H1 (cell line): ENCODE data around the gene PARD6B. TPM values are rescaled to one million over a fixed set of nuclear protein-coding genes. Genes with fewer than 3 reads are reported as not detected.

Experiments
- CTCF ChIA-PET: fragments of 300-600 bp; sonication (Branson Sonifier 250); formaldehyde crosslinking; loops from one replicate; lab custom pipeline; 2021; ENCODE audit not compliant: partially characterized antibody; lab: Charles Lee
- POLR2A ChIA-PET: fragments of 300-600 bp; sonication (Branson Sonifier 250); formaldehyde crosslinking; loops from one replicate; lab custom pipeline; 2021; ENCODE audit warnings: inconsistent platforms; ENCODE audit not compliant: partially characterized antibody; lab: Charles Lee
- DNase-seq, 2 experiments: peaks; one replicate each; pipeline versions ENCODE4 v3.0.0 to v3.0.0-alpha.2; 2010 to 2022; ENCODE audit warnings: low spot score in 2 of 2, low read depth in 1 of 2, mixed read lengths in 1 of 2
- FAIRE-seq: peaks from 2 replicates; lab custom pipeline; 2011; peaks lifted over from hg19 to GRCh38; lab: Jason Lieb, UNC
- H2AFZ ChIP-seq: 2 replicates; pipeline ENCODE4 v1.8.1; 2012; ENCODE audit warnings: low read length, inconsistent platforms
- H2AK5ac ChIP-seq: 2 replicates; pipeline ENCODE4 v1.6.1; 2013; ENCODE audit warnings: low read depth, low read length
- H2BK120ac ChIP-seq: replicated peaks from 2 replicates; pipeline ENCODE3; 2013; ENCODE audit warnings: low read depth, low read length, inconsistent platforms
- H2BK12ac ChIP-seq: 2 replicates; pipeline ENCODE4 v1.6.1; 2013; ENCODE audit warnings: low read depth, low read length
- H2BK15ac ChIP-seq: 2 replicates; pipeline ENCODE4 v1.6.1; 2013; ENCODE audit warnings: low read length
- H2BK20ac ChIP-seq: 2 replicates; pipeline ENCODE4 v1.6.1; 2013; ENCODE audit warnings: low read length
- H2BK5ac ChIP-seq: 2 replicates; pipeline ENCODE4 v1.6.1; 2013; ENCODE audit warnings: low read depth, low read length
- H3K14ac ChIP-seq: 2 replicates; pipeline ENCODE4 v1.6.1; 2013; ENCODE audit warnings: inconsistent platforms; ENCODE audit not compliant: insufficient read length
- H3K18ac ChIP-seq: 2 replicates; pipeline ENCODE4 v1.6.1; 2013; ENCODE audit warnings: low read length; ENCODE audit errors: extremely low read depth
- H3K23ac ChIP-seq: 2 replicates; pipeline ENCODE4 v1.6.1; 2013; ENCODE audit warnings: inconsistent platforms; ENCODE audit not compliant: insufficient read length
- H3K23me2 ChIP-seq: 2 replicates; pipeline ENCODE4 v1.6.1; 2013; ENCODE audit warnings: low read depth, low read length
- H3K27ac ChIP-seq: 2 replicates; pipeline ENCODE4 v1.6.1; 2011; ENCODE audit warnings: low read depth, low read length, inconsistent platforms
- H3K27me3 ChIP-seq, 4 experiments: replicated peaks in 1 of 4; 1 replicate in 1 of 4; 2 replicates in 3 of 4; pipeline versions ENCODE4 v1.6.1 to v1.8.1; 2011 to 2013; ENCODE audit warnings: low read length in 3 of 4, mild to moderate bottlenecking in 3 of 4, inconsistent platforms in 2 of 4, mixed read lengths in 2 of 4, moderate library complexity in 1 of 4; ENCODE audit not compliant: control insufficient read depth in 3 of 4, insufficient read depth in 3 of 4; ENCODE audit errors: extremely low read depth in 1 of 4
- H3K36me3 ChIP-seq, 4 experiments: 2 replicates each; pipeline versions ENCODE4 v1.6.1 to v1.8.1; 2011 to 2013; ENCODE audit warnings: mild to moderate bottlenecking in 4 of 4, low read length in 3 of 4, moderate library complexity in 2 of 4, control low read depth in 1 of 4, inconsistent platforms in 1 of 4; ENCODE audit not compliant: insufficient read depth in 4 of 4, control insufficient read depth in 2 of 4
- H3K4ac ChIP-seq: replicated peaks from 2 replicates; pipeline ENCODE3; 2013; ENCODE audit warnings: low read length, low read depth, mixed read lengths, inconsistent platforms; ENCODE audit not compliant: insufficient read length
- H3K4me1 ChIP-seq, 4 experiments: replicated peaks in 1 of 4; 1 replicate in 1 of 4; 2 replicates in 3 of 4; pipeline versions ENCODE4 v1.6.1 to v1.8.1; 2011 to 2013; ENCODE audit warnings: low read length in 3 of 4, inconsistent platforms in 2 of 4, mixed read lengths in 1 of 4; ENCODE audit not compliant: insufficient read depth in 4 of 4, control insufficient read depth in 3 of 4
- H3K4me2 ChIP-seq, 2 experiments: 2 replicates each; pipeline versions ENCODE4 v1.6.1 to v1.8.1; 2011 to 2013; ENCODE audit warnings: low read depth in 2 of 2, low read length in 2 of 2, control low read depth in 1 of 2, inconsistent platforms in 1 of 2, mild to moderate bottlenecking in 1 of 2; ENCODE audit not compliant: insufficient read depth in 1 of 2
- H3K4me3 ChIP-seq, 4 experiments: fragments of 200-600, 300-600 bp in 1 of 4; sonication (generic), shearing (Covaris generic), sonication (Bioruptor Twin) in 1 of 4; 2 replicates each; pipeline versions ENCODE4 v1.5.1 to v1.8.1; 2011 to 2016; ENCODE audit warnings: low read length in 4 of 4, low read depth in 3 of 4, control low read depth in 2 of 4, inconsistent platforms in 2 of 4, mild to moderate bottlenecking in 2 of 4, mixed read lengths in 1 of 4, moderate library complexity in 1 of 4; ENCODE audit not compliant: insufficient read depth in 2 of 4; ENCODE audit errors: extremely low read depth in 1 of 4
- H3K56ac ChIP-seq: replicated peaks from 2 replicates; pipeline ENCODE3; 2013; ENCODE audit warnings: low read depth, mild to moderate bottlenecking, mixed read lengths, low read length, inconsistent platforms; ENCODE audit not compliant: insufficient read length
- H3K79me1 ChIP-seq: 2 replicates; pipeline ENCODE4 v1.6.1; 2013; ENCODE audit warnings: low read depth, low read length, control low read depth
- H3K79me2 ChIP-seq, 2 experiments: 2 replicates each; pipeline versions ENCODE4 v1.6.1 to v1.8.1; 2012 to 2013; ENCODE audit warnings: low read length in 2 of 2, mild to moderate bottlenecking in 2 of 2, inconsistent platforms in 1 of 2; ENCODE audit not compliant: insufficient read depth in 2 of 2, control insufficient read depth in 1 of 2
- H3K9ac ChIP-seq, 4 experiments: replicated peaks in 1 of 4; 1 replicate in 1 of 4; 2 replicates in 3 of 4; pipeline versions ENCODE4 v1.6.1 to v1.8.1; 2011 to 2013; ENCODE audit warnings: low read depth in 3 of 4, low read length in 3 of 4, control low read depth in 2 of 4, mild to moderate bottlenecking in 2 of 4, moderate library complexity in 2 of 4, inconsistent platforms in 1 of 4; ENCODE audit errors: extremely low read depth in 1 of 4
- H3K9me3 ChIP-seq, 2 experiments: 2 replicates each; pipeline versions ENCODE4 v1.6.1 to v1.8.1; 2012 to 2013; ENCODE audit warnings: mild to moderate bottlenecking in 2 of 2, moderate library complexity in 2 of 2, control low read depth in 1 of 2, inconsistent platforms in 1 of 2, low read depth in 1 of 2, low read length in 1 of 2, mixed read lengths in 1 of 2; ENCODE audit not compliant: insufficient read depth in 2 of 2
- H4K20me1 ChIP-seq, 2 experiments: replicated peaks in 1 of 2; 2 replicates each; pipeline versions ENCODE3 to v1.8.1; 2011 to 2013; ENCODE audit warnings: inconsistent platforms in 2 of 2, low read length in 2 of 2, mild to moderate bottlenecking in 1 of 2; ENCODE audit not compliant: insufficient read depth in 2 of 2, control insufficient read depth in 1 of 2
- H4K5ac ChIP-seq: 2 replicates; pipeline ENCODE4 v1.6.1; 2013; ENCODE audit warnings: low read length, low read depth, mixed read lengths, inconsistent platforms; ENCODE audit not compliant: insufficient read length
- H4K8ac ChIP-seq: 2 replicates; pipeline ENCODE4 v1.8.0; 2013; ENCODE audit warnings: mild to moderate bottlenecking, moderate library complexity, low read length, inconsistent platforms; ENCODE audit not compliant: insufficient read depth; ENCODE audit errors: extremely low read depth
- H4K91ac ChIP-seq: replicated peaks from 2 replicates; pipeline ENCODE3; 2013; ENCODE audit warnings: low read length, mixed read lengths, inconsistent platforms; ENCODE audit not compliant: insufficient read length
- BRCA1 ChIP-seq: IDR thresholded peaks from 2 replicates; pipeline ENCODE4 v1.6.1; 2012; ENCODE audit warnings: low read depth, low read length, improper control_type of control experiment
- CREB1 ChIP-seq: IDR thresholded peaks from 2 replicates; pipeline ENCODE4 v1.6.1; 2012; ENCODE audit warnings: inconsistent platforms
- CTBP2 ChIP-seq: IDR thresholded peaks from 2 replicates; pipeline ENCODE4 v1.7.0; 2011; ENCODE audit warnings: borderline replicate concordance, mild to moderate bottlenecking, moderate library complexity, mixed read lengths, low read length; ENCODE audit not compliant: insufficient read depth, insufficient read length
- JUN ChIP-seq: IDR thresholded peaks from 2 replicates; pipeline ENCODE4 v1.6.1; 2011; ENCODE audit warnings: low read depth, mild to moderate bottlenecking, improper control_type of control experiment, low read length
- JUND ChIP-seq: IDR thresholded peaks from 2 replicates; pipeline ENCODE4 v1.6.1; 2011; ENCODE audit warnings: mild to moderate bottlenecking, improper control_type of control experiment, low read length
- KDM1A ChIP-seq: fragments of 200-600, 300-600 bp; sonication (generic); IDR thresholded peaks from 2 replicates; pipeline ENCODE4 v1.7.1; 2016; ENCODE audit warnings: mild to moderate bottlenecking, low read length, borderline replicate concordance
- KDM4A ChIP-seq: IDR thresholded peaks from one replicate; pipeline ENCODE4 v1.7.1; 2012; ENCODE audit warnings: low read depth, mild to moderate bottlenecking, moderate library complexity, low read length, inconsistent platforms; ENCODE audit not compliant: severe bottlenecking
- PHF8 ChIP-seq: fragments of 200-600 bp; sonication (generic); conservative IDR thresholded peaks from 2 replicates; pipeline ENCODE4 v1.7.1; 2012; ENCODE audit warnings: low read depth, mild to moderate bottlenecking, inconsistent platforms, low read length, moderate library complexity
- POLR2AphosphoS5 ChIP-seq: IDR thresholded peaks from 2 replicates; pipeline ENCODE4 v1.6.1; 2011; ENCODE audit warnings: low read depth, low read length
- RFX5 ChIP-seq: IDR thresholded peaks from 2 replicates; pipeline ENCODE4 v1.6.1; 2011; ENCODE audit warnings: low read depth, low read length, improper control_type of control experiment, borderline replicate concordance
- SP1 ChIP-seq: IDR thresholded peaks from 2 replicates; pipeline ENCODE4 v1.6.1; 2011; ENCODE audit warnings: low read depth, low read length
- SUZ12 ChIP-seq: fragments of 200-600 bp; sonication (generic); IDR thresholded peaks from 2 replicates; pipeline ENCODE4 v1.6.1; 2012; ENCODE audit warnings: mild to moderate bottlenecking, inconsistent platforms, low read length, moderate library complexity, mixed read lengths
- TBP ChIP-seq: IDR thresholded peaks from 2 replicates; pipeline ENCODE4 v1.6.1; 2011; ENCODE audit warnings: low read depth, low read length, improper control_type of control experiment
- TEAD4 ChIP-seq: IDR thresholded peaks from 2 replicates; pipeline ENCODE4 v1.6.1; 2012; ENCODE audit warnings: low read depth, low read length, inconsistent platforms, mixed read lengths
- WGBS, 2 experiments: shearing (Covaris generic) in 1 of 2; methylation state at CpG; one replicate each; pipeline versions ENCODE4 v1.1.6 to v1.1.7; 2013 to 2015; ENCODE audit warnings: low lambda C conversion rate in 2 of 2, mixed read lengths in 2 of 2, inconsistent platforms in 1 of 2, low coverage in 1 of 2, missing lambda C conversion rate in 1 of 2; ENCODE audit not compliant: insufficient replicate concordance in 2 of 2, insufficient coverage in 1 of 2, insufficient read length in 1 of 2; ENCODE audit errors: extremely low coverage in 1 of 2, missing lambda C conversion rate in 1 of 2; 5-methylcytosine and 5-hydroxymethylcytosine counted together
- polyA plus RNA-seq, 7 experiments: library from polyadenylated mRNA; depleted of rRNA in 3 of 7; stranded (reverse) in 5 of 7; unstranded in 2 of 7; fragments of >200 nt in 5 of 7; fragments of 200-250 nt in 2 of 7; gene quantifications; 1 replicate in 5 of 7; 2 replicates in 1 of 7; 4 replicates in 1 of 7; pipeline versions ENCODE4 v1.2.1 to v1.2.3, GENCODE V29; 2011 to 2013; ENCODE audit warnings: missing spikeins in 2 of 7, mixed read lengths in 2 of 7
- total RNA-seq: library from RNA; stranded (reverse); fragmentation: NEBNext Ultra II Directional; extraction: Animal tissue kit (Norgen Biotek cat#: 25700); gene quantifications from 2 replicates; pipeline ENCODE4 v1.2.1, GENCODE V29; 2021
- TF ChIP-seq, protein P1 (sequence below): IDR thresholded peaks from 2 replicates; pipeline ENCODE4 v1.6.1; 2011; ENCODE audit warnings: low read length, improper control_type of control experiment

Gene PARD6B
- total and polyA plus RNA-seq, 2 of the 8 experiments (the other 6 are each of a cell fraction or from before 2014, with no cell fraction given), result 5.2 to 34.1 TPM

- H4K20me1 ChIP-seq, result no peaks in the 10 kb centered on the region
- no peak overlapping the region for H2AK5ac ChIP-seq
- H3K27me3 ChIP-seq, result no peaks in the 10 kb centered on the region
- no peak overlapping the region for H4K8ac ChIP-seq
- H3K79me2 ChIP-seq, result no peaks in the 10 kb centered on the region
- no peaks in the 10 kb centered on the region for H3K9me3 ChIP-seq
- H2BK15ac ChIP-seq, result no peak overlapping the region
- CTCF ChIA-PET, result interaction anchor here (0.7 to 1.8 kb wide), 4 partner anchors 8 to 84 kb away, joined by 4 to 6 read pairs (median 5); no protein-coding TSS in a partner anchor
- H2BK120ac ChIP-seq, result no peak overlapping the region
- no peak for DNase-seq
- no peak overlapping the region for H3K27ac ChIP-seq
- no peak overlapping the region for H2BK5ac ChIP-seq
- H3K79me1 ChIP-seq, result no peaks in the 10 kb centered on the region
- no peak overlapping the region for H2BK12ac ChIP-seq
- no peak overlapping the region for H4K91ac ChIP-seq
- H3K4me1 ChIP-seq, result peaks cover 2 to 3% (median 2%) of the 10 kb centered on the region in 4 experiments; a peak in 2 of 7 replicates
- H3K9ac ChIP-seq, result no peak overlapping the region
- WGBS, 2 experiments, result 83% methylated on average over 5 of the region's 5 CpGs; no CpG with 5 or more reads in 1 of the 2 experiments
- H2BK20ac ChIP-seq, result no peak overlapping the region
- H3K4ac ChIP-seq, result no peak overlapping the region
- no peak for FAIRE-seq
- POLR2A ChIA-PET, result interaction anchor here (0.8 to 1.6 kb wide), 3 partner anchors 15 to 43 kb away, joined by 3 to 6 read pairs (median 3); partner anchors contain the start of gene PARD6B
- H3K18ac ChIP-seq, result no peak overlapping the region
- H3K4me2 ChIP-seq, result no peak overlapping the region
- H3K23me2 ChIP-seq, result no peaks in the 10 kb centered on the region
- no peak overlapping the region for H3K4me3 ChIP-seq
- H3K23ac ChIP-seq, result no peak overlapping the region
- no peak overlapping the region for H3K56ac ChIP-seq
- H3K36me3 ChIP-seq, result no peaks in the 10 kb centered on the region
- H4K5ac ChIP-seq, result no peak overlapping the region
- no peak overlapping the region for H2AFZ ChIP-seq
- H3K14ac ChIP-seq, result no peak overlapping the region
- TF ChIP-seq PHF8 (no peak), BRCA1 (no peak), SUZ12 (no peak), KDM1A (no peak), CTBP2 (no peak), JUN (no peak), RFX5 (no peak), POLR2AphosphoS5 (no peak), SP1 (no peak), KDM4A (no peak), CREB1 (no peak), JUND (no peak), TBP (no peak), TEAD4 (no peak)
- TF ChIP-seq, protein P1, sequence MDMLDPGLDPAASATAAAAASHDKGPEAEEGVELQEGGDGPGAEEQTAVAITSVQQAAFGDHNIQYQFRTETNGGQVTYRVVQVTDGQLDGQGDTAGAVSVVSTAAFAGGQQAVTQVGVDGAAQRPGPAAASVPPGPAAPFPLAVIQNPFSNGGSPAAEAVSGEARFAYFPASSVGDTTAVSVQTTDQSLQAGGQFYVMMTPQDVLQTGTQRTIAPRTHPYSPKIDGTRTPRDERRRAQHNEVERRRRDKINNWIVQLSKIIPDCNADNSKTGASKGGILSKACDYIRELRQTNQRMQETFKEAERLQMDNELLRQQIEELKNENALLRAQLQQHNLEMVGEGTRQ, result no peak
Observed at GRCh38 chr20:50709636-50709973, 21.8 kb upstream of the PARD6B start.
